HG02571 (cell line): ENCODE data around the gene CNTNAP4.

Experiments
- ATAC-seq: cut with Tn5 transposase; IDR thresholded peaks from one replicate; pipeline ENCODE4 v1.9.1; 2021; ENCODE audit warnings: mild to moderate bottlenecking, moderate library complexity; ENCODE audit not compliant: unreplicated experiment

Gene CNTNAP4

GRCh38 chr16:76303637-76304314 is 26.6 kb downstream of the CNTNAP4 start:
- no peak for ATAC-seq

- ATAC-seq = no peak
Measured at GRCh38 chr16:76309639-76310335, 32.6 kb downstream of the CNTNAP4 start.

DNA sequence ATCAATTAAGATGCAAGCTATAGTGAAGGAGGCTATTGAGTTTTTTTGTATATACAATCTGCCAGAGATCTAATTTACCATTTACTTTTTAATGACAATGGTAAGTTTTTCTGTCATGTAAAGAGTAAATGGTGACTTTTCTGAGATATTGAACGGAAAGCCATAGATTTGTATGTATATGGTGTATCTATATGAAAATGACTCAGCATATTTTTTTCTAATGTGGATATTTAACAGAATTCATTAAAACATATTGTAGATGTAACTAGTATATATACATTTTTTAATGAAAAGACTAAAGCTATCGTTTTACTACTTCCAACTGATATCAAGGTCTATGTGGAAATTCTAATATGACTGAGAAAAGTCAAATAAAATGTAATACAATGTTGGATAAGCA is 34.1 kb downstream of the CNTNAP4 start:
- ATAC-seq = no peak

DNA sequence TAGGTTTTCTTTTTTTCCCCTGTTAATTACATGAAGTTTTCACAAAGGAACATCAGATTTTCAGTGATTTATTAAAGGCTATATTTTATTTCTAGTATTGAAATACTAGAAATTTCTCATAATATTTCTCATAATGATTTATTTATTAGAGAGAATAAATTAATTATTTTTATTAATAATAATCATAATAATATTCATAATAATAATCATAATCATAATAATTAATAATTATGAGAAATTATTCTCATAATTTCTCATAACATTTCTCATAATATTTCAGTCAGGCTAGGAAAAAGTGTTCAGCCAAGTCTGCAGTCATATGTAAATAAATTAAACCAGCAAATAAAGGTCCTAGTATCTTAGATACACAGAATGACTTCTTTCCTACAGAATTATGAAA is 41.4 kb downstream of the CNTNAP4 start:
- no peak for ATAC-seq

DNA sequence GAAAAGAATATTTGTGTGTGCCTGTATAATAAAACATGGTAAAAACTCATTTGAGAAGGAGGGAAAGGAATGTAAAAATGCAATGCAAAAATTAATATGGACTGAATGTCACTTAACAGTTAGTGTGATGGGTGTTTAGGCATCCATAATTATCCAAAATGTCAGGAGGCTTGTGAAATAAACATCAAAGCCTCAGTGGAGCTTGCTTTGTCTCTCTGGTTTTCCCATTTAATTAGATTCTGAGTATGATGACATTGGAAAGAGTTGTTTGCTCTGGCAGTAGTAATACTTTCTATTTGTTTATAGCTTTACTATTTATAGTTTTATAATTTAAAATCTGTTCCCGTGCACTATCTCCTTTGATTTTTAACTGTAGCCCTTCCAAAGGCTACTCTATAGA is 51.9 kb downstream of the CNTNAP4 start:
- no peak for ATAC-seq

DNA sequence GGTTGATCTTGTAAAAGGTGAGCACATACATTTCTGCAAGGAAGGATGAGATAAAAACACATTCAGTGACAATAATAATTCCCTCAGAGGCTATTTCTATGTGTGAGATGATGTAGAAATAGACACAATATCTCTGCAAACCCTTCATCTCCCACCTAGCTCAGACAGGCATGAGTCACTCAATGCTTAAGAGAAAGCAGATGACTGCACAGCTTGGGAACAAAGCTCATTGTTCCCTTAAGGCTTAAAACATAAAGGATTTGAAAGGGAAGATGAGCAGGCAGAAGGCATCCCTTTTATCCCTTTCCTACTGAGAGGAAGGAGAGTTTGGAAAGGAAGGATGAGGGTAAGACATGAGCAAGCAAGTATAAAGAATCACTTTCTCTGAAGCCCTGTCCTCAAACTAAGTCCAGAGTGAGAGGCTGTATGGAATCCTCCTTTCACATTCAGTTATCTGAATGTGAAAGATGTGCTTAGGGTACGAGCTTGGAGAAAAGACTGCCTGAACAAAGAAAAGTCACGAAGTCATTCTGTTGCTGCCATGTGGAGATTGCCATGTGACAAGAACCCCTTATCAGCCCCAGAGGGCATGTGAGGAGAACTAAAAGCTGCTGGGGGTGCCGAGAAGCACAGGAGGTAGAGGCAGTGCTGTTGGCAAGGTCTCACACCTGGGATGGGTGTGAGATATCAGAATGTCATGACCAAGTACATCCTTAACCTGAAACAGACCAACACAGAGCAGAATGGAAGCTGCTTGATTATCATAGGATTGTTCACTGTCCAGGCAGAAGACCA is 58.2 kb downstream of the CNTNAP4 start:
- ATAC-seq = no peak

- no peak for ATAC-seq
Measured at GRCh38 chr16:76336112-76336511, 58.9 kb downstream of the CNTNAP4 start.

DNA sequence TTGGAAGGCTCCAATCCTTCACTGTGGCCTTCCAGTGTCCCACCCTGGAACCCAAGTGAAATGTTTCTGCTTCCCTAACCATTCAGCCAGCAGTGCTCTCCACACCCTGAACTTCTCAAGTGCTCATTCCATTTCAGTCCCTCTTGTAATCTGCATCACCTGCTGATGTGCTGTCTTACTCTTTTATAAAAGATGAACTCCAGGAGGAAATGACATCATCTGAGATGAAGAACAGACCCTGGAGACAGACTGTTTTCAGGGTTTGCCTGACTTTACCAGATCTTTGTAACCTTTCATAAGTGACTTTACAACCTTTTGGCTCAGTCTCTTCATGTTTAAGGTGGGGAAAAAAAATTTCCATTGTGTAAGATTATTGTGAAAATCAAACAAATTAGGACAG is 61.3 kb downstream of the CNTNAP4 start:
- no peak for ATAC-seq

DNA sequence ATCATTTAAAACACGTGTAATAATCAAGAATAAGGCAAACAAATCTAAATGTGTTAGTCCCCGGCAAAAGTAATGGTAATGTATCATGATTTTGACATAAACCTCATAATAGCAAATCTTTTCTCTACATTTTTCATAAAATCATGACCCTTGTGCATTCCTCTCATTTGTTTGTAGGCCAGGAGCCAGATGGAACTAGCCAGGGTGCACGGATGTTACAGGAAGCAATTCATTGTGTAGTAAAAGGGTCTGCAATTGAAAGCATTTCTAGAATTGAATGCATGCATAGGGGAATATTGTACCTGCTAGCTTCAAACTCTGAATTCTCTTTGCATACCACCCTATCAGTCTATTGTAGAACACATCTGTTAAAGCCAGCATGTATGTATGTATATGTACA is 66.6 kb downstream of the CNTNAP4 start:
- ATAC-seq = no peak

GRCh38 chr16:76345163-76345661 is 68.0 kb downstream of the CNTNAP4 start:
- no peak for ATAC-seq

DNA sequence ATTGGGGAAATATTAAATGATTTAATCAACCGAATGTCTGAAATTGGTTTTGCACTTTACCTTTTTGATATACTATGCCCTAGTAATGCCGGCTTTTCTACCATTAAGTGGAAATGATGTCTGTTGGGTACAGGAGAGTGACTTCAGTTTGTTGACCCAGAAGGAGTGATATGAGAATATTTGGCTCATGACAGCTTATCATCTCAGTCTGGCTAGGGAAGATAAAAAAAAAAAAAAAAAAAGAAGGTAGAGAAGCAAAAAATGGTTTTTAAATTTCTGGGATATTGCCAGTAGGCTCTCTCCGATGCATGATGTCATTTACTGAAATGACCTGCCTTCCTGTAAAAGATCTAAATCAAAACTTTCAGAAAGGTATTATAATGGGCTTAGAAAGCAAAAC is 69.0 kb downstream of the CNTNAP4 start:
- no peak for ATAC-seq

DNA sequence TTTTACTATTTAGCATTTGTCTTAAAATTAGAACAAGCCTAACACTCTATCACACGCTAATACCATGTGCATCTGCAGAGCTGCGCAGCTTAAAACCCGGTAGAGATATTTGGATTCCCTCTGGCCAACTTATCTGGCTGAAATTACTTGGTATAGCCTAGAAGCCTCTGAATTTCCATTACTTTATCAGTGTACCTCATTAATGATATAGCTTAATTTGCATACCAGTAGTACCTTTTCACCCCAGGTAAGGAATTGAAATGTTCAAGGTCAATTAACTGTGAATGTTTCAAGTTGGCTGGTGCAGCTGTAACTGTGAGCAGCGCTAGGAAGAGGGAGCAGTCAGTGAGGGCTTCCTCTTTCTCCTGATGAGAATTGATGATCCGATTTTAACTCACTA is 74.2 kb downstream of the CNTNAP4 start:
- no peak for ATAC-seq

- no peak for ATAC-seq
Measured at GRCh38 chr16:76360404-76360803, 83.2 kb downstream of the CNTNAP4 start.

GRCh38 chr16:76370344-76370743 is 93.1 kb downstream of the CNTNAP4 start:
- no peak for ATAC-seq

DNA sequence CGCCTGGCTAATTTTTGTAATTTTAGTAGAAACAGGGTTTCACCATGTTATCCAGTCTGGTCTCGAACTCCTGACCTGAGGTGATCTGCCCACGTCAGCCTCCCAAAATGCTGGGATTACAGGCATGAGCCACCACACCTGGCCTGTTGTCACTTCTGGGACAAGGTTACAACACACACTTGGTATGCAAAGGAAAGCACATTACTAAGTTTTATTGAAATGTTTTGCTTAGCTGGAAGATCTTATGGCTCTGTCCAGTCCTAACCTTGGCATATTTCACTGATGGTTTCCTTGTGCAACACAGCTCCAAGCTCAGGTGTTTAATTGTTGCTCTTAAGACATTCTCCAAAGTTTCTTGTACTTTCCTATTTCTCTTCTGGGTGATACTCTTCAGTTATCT is 94.2 kb downstream of the CNTNAP4 start:
- ATAC-seq = no peak

GRCh38 chr16:76373998-76374397 is 96.8 kb downstream of the CNTNAP4 start:
- ATAC-seq = no peak

DNA sequence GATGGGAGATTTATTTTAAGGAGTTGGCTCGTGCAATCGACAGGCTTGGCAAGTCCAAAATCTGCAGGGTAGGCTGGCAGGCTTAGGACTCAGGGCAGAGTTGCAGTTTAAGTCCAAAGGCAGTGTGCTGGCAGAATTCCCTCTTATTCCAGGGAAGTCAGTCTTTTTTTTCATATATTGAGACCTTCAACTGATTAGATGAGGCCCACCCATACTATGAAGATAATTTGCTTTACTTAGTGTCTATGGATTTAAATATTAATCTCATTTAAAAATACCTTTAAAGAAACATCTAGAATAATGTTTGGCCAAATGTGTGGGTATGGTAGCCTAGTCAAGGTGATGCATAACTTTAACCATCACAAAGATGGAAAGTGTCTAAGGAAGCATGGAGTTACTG is 99.8 kb downstream of the CNTNAP4 start:
- ATAC-seq = no peak

DNA sequence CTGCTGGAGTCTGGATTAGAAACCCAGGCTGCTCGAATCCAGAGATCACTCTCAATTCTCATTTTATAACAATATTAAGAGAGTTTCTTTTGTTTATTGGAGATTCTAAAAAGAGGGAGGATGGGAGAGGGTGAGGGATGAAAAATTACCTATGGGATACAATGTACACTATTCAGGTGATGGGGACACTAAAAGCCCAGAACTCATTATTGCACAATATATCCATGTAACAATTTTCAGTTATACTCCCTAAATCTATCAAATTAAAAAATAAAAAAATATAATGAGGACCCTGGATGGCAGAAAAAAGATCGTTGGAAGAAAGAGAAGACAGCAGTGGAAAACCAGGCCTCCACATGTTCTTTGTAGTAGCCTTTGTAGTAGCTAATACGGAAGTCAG is 100.8 kb downstream of the CNTNAP4 start:
- no peak for ATAC-seq

- ATAC-seq = no peak
Measured at GRCh38 chr16:76381096-76381495, 103.9 kb downstream of the CNTNAP4 start.

DNA sequence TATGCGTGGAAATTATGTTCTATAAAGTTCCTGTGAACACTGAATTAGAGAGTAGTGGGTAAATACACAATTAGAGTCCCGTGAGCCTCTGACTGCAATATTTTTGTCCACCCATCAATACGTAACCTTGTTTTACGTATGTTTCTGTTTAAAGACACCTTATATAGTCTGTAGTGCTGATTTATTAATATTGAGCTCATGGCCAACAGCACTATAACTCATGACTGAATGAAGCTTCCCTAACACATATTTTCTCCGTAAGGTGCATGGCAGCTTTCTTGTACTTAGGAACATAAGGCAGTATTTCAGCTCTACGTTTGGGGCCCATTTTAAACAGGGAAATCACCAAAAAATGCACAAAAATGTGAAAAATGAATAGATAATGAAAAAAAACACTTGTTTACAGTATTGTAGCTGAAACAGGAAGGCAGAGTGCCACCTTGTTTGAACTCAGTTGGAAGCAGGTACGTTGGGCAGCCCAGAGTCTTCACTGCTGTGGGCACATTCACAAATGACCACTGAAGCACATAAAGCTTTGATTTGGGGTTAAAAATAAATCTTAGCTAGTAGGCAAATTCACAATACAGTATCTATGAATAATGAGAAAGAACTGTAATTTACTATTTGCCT is 108.5 kb downstream of the CNTNAP4 start:
- no peak for ATAC-seq

GRCh38 chr16:76386784-76387183 is 109.6 kb downstream of the CNTNAP4 start:
- ATAC-seq = no peak
